Activated CD4-positive, alpha-beta T cell treated with anti-CD3 and anti-CD28 coated beads for 4 hours (primary cell): ENCODE data around the gene SIRPA.

Source experiments
- DNase-seq, 2 donors: peaks; one replicate each; pipeline ENCODE4 v3.0.0-alpha.2; 2020

Gene SIRPA

GRCh38 chr20:1870792-1871550 is 24.2 kb upstream of the SIRPA start:
- DNase-seq: no peak

GRCh38 chr20:1871807-1872458 is 23.3 kb upstream of the SIRPA start:
- DNase-seq: no peak

GRCh38 chr20:1872459-1873097 is 22.6 kb upstream of the SIRPA start:
- no peak for DNase-seq

GRCh38 chr20:1874450-1875182 is 20.6 kb upstream of the SIRPA start:
- DNase-seq: no peak

- no peak for DNase-seq
These were observed 20.0 kb upstream of the SIRPA start for GRCh38 chr20:1875183-1875554.

- DNase-seq: no peak
These were observed 19.4 kb upstream of the SIRPA start for GRCh38 chr20:1875762-1876161.

GRCh38 chr20:1876217-1876921 is 18.8 kb upstream of the SIRPA start:
- DNase-seq: no peak

GRCh38 chr20:1876975-1877608 is 18.1 kb upstream of the SIRPA start:
- DNase-seq: no peak

GRCh38 chr20:1877609-1878200 is 17.5 kb upstream of the SIRPA start:
- no peak for DNase-seq

GRCh38 chr20:1879369-1879768 is 15.8 kb upstream of the SIRPA start:
- no peak for DNase-seq

- DNase-seq: no peak
These were observed 15.3 kb upstream of the SIRPA start for GRCh38 chr20:1879934-1880333.

- DNase-seq: no peak
These were observed 14.5 kb upstream of the SIRPA start for GRCh38 chr20:1880529-1881239.

GRCh38 chr20:1881240-1881835 is 13.9 kb upstream of the SIRPA start:
- DNase-seq: no peak

GRCh38 chr20:1882026-1882425 is 13.2 kb upstream of the SIRPA start:
- no peak for DNase-seq

- DNase-seq: no peak
These were observed 11.2 kb upstream of the SIRPA start for GRCh38 chr20:1883986-1884385.

GRCh38 chr20:1885254-1885653 is 10.0 kb upstream of the SIRPA start:
- no peak for DNase-seq

GRCh38 chr20:1885940-1886693 is 9.1 kb upstream of the SIRPA start:
- no peak for DNase-seq

- DNase-seq: no peak
These were observed 7.9 kb upstream of the SIRPA start for GRCh38 chr20:1887321-1887720.

- no peak for DNase-seq
These were observed 7.5 kb upstream of the SIRPA start for GRCh38 chr20:1887756-1888155.
